DMS153 (cell line): ENCODE results near the gene TMEM184A.

Experiments used
- DNase-seq: peaks from one replicate; lab custom pipeline; 2025; lab: John Stamatoyannopoulos, UW

The TMEM184A gene

GRCh38 chr7:1501487-1502270 lies 54.3 kb downstream of the TMEM184A start:
- no peak for DNase-seq

GRCh38 chr7:1500064-1500807 lies 55.8 kb downstream of the TMEM184A start:
- no peak for DNase-seq

- DNase-seq, result no peak
Observed at GRCh38 chr7:1499367-1500029, 56.5 kb downstream of the TMEM184A start.

GRCh38 chr7:1498370-1499305 lies 57.4 kb downstream of the TMEM184A start:
- no peak for DNase-seq

GRCh38 chr7:1497293-1497927 lies 58.6 kb downstream of the TMEM184A start:
- no peak for DNase-seq

GRCh38 chr7:1496531-1497292 lies 59.3 kb downstream of the TMEM184A start:
- DNase-seq, result no peak

GRCh38 chr7:1495564-1496242 lies 60.3 kb downstream of the TMEM184A start:
- no peak for DNase-seq

- DNase-seq, result no peak
Observed at GRCh38 chr7:1494866-1495563, 61.0 kb downstream of the TMEM184A start.

- no peak for DNase-seq
Observed at GRCh38 chr7:1494447-1494846, 61.6 kb downstream of the TMEM184A start.

GRCh38 chr7:1493571-1493970 lies 62.4 kb downstream of the TMEM184A start:
- DNase-seq, result no peak

GRCh38 chr7:1493129-1493528 lies 62.9 kb downstream of the TMEM184A start:
- no peak for DNase-seq

GRCh38 chr7:1492640-1493039 lies 63.4 kb downstream of the TMEM184A start:
- no peak for DNase-seq
